Measurements from ENCODE around the gene RPL6.

RPL6 gene

GRCh38 chr12:112389228-112389627, 20.2 kb downstream of the RPL6 start:
- TF ChIP-seq REST (IDR thresholded peaks at IDR 0.05; ENCODE audit: insufficient read depth in 1 of 2, low read depth in 2 of 2, low read length in 2 of 2) = no peak
- TF ChIP-seq POLR2AphosphoS5 (IDR thresholded peaks at IDR 0.05; ENCODE audit: low read depth, low read length) = no peak
- TF ChIP-seq SIN3A (IDR thresholded peaks at IDR 0.05; ENCODE audit: borderline replicate concordance, insufficient read depth, low read length) = no peak
- TF ChIP-seq TAF1 (IDR thresholded peaks at IDR 0.05; ENCODE audit: borderline replicate concordance, insufficient read depth, low read length) = no peak
- TF ChIP-seq FOXP2 (optimal IDR thresholded peaks at IDR 0.05; ENCODE audit: borderline replicate concordance, extremely low read depth, extremely low read length, insufficient read depth) = no peak

GRCh38 chr12:112386726-112387125, 22.7 kb downstream of the RPL6 start:
- TF ChIP-seq POLR2AphosphoS5 (IDR thresholded peaks at IDR 0.05; ENCODE audit: low read depth, low read length) (no peak), FOXP2 (optimal IDR thresholded peaks at IDR 0.05; ENCODE audit: borderline replicate concordance, extremely low read depth, extremely low read length, insufficient read depth) (no peak), SIN3A (IDR thresholded peaks at IDR 0.05; ENCODE audit: borderline replicate concordance, insufficient read depth, low read length) (no peak), TAF1 (IDR thresholded peaks at IDR 0.05; ENCODE audit: borderline replicate concordance, insufficient read depth, low read length) (no peak)

- TF ChIP-seq FOXP2 (optimal IDR thresholded peaks at IDR 0.05; ENCODE audit: borderline replicate concordance, extremely low read depth, extremely low read length, insufficient read depth) (no peak), POLR2AphosphoS5 (IDR thresholded peaks at IDR 0.05; ENCODE audit: low read depth, low read length) (no peak), REST (IDR thresholded peaks at IDR 0.05; ENCODE audit: insufficient read depth in 1 of 2, low read depth in 2 of 2, low read length in 2 of 2) (no peak), SIN3A (IDR thresholded peaks at IDR 0.05; ENCODE audit: borderline replicate concordance, insufficient read depth, low read length) (no peak), TAF1 (IDR thresholded peaks at IDR 0.05; ENCODE audit: borderline replicate concordance, insufficient read depth, low read length) (no peak)
These were observed 26.5 kb downstream of the RPL6 start for GRCh38 chr12:112382866-112383265.

GRCh38 chr12:112381883-112382796, 27.3 kb downstream of the RPL6 start, which contains the start of gene HECTD4:
Gene HECTD4 (minus strand): TSS chr12:112382431. CDS start chr12:112382128, 303 bp downstream.
- TF ChIP-seq TAF1 (IDR thresholded peaks at IDR 0.05; ENCODE audit: borderline replicate concordance, insufficient read depth, low read length) (peak; percentile 83), SIN3A (IDR thresholded peaks at IDR 0.05; ENCODE audit: borderline replicate concordance, insufficient read depth, low read length) (no peak), POLR2AphosphoS5 (IDR thresholded peaks at IDR 0.05; ENCODE audit: low read depth, low read length) (peak; percentile 79; the same call in 1 of the 2 replicates), REST (IDR thresholded peaks at IDR 0.05; ENCODE audit: insufficient read depth in 1 of 2, low read depth in 2 of 2, low read length in 2 of 2) (no peak), FOXP2 (optimal IDR thresholded peaks at IDR 0.05; ENCODE audit: borderline replicate concordance, extremely low read depth, extremely low read length, insufficient read depth) (peak; percentile 57)

GRCh38 chr12:112381406-112381882, 28.0 kb downstream of the RPL6 start:
- TF ChIP-seq FOXP2 (optimal IDR thresholded peaks at IDR 0.05; ENCODE audit: borderline replicate concordance, extremely low read depth, extremely low read length, insufficient read depth) = no peak
- no peak for TF ChIP-seq TAF1 (IDR thresholded peaks at IDR 0.05; ENCODE audit: borderline replicate concordance, insufficient read depth, low read length)
- no peak for TF ChIP-seq REST (IDR thresholded peaks at IDR 0.05; ENCODE audit: insufficient read depth in 1 of 2, low read depth in 2 of 2, low read length in 2 of 2)
- no peak for TF ChIP-seq POLR2AphosphoS5 (IDR thresholded peaks at IDR 0.05; ENCODE audit: low read depth, low read length)
- no peak for TF ChIP-seq SIN3A (IDR thresholded peaks at IDR 0.05; ENCODE audit: borderline replicate concordance, insufficient read depth, low read length)

Measured in PFSK-1 (cell line).